ENCODE measurements around the gene ATXN2.

The ATXN2 gene

GRCh38 chr12:111436811-111437210 is 162.3 kb downstream of the ATXN2 start:
- Mint-ChIP-seq H3K27me3 (no peaks in the 10 kb centered on the region), H3K9me3 (no peaks in the 10 kb centered on the region), H3K27ac (peak overlapping the region in 1 of 2 donors; percentile 95), H3K4me3 (peak overlapping the region; percentile 42 to 84), H3K4me1 (peaks cover 100% of the 10 kb centered on the region)
- ATAC-seq (no peak), DNase-seq (no peak)

GRCh38 chr12:111436266-111436665 is 162.8 kb downstream of the ATXN2 start:
- Mint-ChIP-seq H3K4me1 (peaks cover 100% of the 10 kb centered on the region), H3K27ac (peak overlapping the region; percentile 61 to 95), H3K4me3 (peak overlapping the region; percentile 42 to 84), H3K27me3 (no peaks in the 10 kb centered on the region), H3K9me3 (no peaks in the 10 kb centered on the region)
- DNase-seq (no peak), ATAC-seq (no peak)

DNA sequence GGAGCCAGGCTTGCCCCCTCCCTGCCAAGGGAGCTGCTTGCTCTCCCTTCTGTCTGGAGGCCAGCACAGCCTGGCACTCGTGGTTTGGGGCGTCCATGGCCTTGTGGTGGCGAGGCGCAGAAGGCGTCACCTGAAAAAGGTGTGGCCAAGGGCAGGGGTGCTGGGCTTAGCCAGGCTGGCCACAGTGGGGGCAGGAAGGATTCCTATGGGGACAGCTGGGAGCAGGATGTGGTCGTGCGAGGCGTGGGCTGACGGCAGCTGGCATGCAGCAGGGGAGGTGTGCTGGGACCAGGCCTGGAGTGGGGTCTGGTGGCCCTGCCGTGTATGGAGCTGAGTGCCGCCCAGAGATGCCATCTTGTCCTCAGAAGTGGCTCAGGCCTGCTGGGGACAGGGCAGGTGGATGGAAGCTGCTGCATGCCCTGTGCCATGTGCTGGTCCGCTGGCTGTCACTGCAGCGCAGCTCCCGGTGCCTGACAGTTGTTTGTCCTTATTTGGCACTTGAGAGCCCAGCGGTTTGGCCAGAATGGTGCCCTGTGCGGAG is 163.4 kb downstream of the ATXN2 start:
- H3K27me3 Mint-ChIP-seq, result no peaks in the 10 kb centered on the region
- H3K4me3 Mint-ChIP-seq, result peak overlapping the region; percentile 68 to 84
- no peaks in the 10 kb centered on the region for H3K9me3 Mint-ChIP-seq
- H3K27ac Mint-ChIP-seq, result peak overlapping the region; percentile 61 to 95
- DNase-seq, result no peak
- no peak for ATAC-seq
- H3K4me1 Mint-ChIP-seq, result peaks cover 100% of the 10 kb centered on the region

DNA sequence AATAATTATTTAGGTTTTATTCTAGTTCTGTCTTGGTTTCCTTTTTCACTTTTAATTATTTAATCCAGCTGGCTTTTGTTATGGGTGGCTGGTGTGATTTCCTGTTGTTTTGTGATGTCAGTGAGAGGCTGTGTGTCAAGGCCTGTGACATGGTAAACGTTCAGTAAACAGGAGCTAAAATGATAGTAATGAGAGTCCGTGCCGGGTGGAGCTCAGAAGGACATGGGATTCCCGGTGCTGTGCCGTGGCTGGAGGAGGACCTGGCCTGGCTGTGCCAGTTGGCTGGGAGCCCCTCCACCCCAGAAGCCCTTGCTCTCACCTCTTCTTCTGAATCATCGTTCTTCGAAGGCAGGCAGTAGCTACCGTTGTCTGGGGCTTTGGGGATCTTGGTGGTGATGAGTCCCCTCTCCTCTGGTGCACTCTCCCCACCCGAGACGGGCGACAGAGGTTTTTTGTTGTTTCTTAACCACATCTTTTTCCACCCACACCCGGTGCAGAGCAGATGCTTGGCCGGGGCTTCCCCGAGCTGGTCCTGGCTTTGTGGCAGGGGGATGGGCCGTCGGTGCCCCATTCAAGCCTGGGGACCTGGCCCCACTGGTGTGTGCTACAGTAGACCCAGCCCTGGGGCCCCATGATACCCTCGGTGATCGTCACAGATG is 164.3 kb downstream of the ATXN2 start:
- Mint-ChIP-seq H3K27ac (peak overlapping the region; percentile 93 to 95), H3K4me1 (peaks cover 100% of the 10 kb centered on the region), H3K27me3 (no peaks in the 10 kb centered on the region), H3K4me3 (peak overlapping the region; percentile 68 to 84), H3K9me3 (no peaks in the 10 kb centered on the region)
- peak; percentile 82 for ATAC-seq
- peak; percentile 85 to 89 for DNase-seq

DNA sequence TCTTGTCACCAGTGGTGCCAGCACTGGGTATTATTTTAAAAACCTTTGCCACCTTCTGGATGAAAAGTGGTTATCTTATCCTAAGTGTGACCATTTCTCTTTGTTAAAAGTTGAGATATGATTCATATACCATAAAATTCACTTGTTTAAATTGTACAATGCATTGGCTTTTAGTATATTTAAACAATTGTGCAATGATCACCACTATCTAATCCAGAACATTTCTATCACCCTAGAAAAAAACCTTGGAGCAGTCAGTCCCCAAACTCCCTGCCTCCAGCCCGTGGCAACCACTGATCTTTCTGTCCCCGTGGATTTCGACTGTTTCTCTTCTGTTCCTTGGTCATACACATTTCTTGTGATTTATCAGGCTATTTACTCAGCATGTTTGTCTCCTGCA is 165.1 kb downstream of the ATXN2 start:
- Mint-ChIP-seq H3K4me3 (peak overlapping the region; percentile 68 to 84), H3K27me3 (no peaks in the 10 kb centered on the region), H3K27ac (peak overlapping the region; percentile 36 to 93), H3K9me3 (no peaks in the 10 kb centered on the region), H3K4me1 (peaks cover 99% of the 10 kb centered on the region)
- no peak for DNase-seq
- no peak for ATAC-seq

DNA sequence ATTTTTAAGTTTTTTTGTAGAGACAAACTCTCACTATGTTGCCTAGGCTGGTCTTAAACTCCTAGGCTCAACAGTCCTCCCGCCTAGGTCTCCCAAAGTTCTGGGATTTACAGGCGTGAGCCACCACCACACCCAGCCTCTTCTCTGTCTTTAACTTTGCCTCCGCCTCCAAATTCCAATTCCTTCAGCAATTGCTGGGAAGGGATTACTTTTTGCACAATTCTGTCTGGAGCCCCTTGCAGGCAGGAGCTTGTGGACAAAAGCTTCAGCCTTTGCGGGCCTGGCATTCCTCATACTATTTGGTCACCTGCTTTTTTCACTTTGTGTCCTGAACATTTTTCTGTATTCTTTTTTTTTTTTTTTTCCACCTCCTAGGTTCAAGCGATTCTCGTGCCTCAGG is 167.3 kb downstream of the ATXN2 start:
- Mint-ChIP-seq H3K4me3 (peak overlapping the region; percentile 77 to 80), H3K9me3 (no peaks in the 10 kb centered on the region), H3K4me1 (peaks cover 99% of the 10 kb centered on the region), H3K27me3 (no peaks in the 10 kb centered on the region), H3K27ac (peak overlapping the region in 1 of 2 donors; percentile 83)
- DNase-seq (no peak), ATAC-seq (no peak)

- peak; percentile 61 to 76 for DNase-seq
- H3K9me3 Mint-ChIP-seq, result no peaks in the 10 kb centered on the region
Measured at GRCh38 chr12:111430433-111431353, 168.4 kb downstream of the ATXN2 start.

DNA sequence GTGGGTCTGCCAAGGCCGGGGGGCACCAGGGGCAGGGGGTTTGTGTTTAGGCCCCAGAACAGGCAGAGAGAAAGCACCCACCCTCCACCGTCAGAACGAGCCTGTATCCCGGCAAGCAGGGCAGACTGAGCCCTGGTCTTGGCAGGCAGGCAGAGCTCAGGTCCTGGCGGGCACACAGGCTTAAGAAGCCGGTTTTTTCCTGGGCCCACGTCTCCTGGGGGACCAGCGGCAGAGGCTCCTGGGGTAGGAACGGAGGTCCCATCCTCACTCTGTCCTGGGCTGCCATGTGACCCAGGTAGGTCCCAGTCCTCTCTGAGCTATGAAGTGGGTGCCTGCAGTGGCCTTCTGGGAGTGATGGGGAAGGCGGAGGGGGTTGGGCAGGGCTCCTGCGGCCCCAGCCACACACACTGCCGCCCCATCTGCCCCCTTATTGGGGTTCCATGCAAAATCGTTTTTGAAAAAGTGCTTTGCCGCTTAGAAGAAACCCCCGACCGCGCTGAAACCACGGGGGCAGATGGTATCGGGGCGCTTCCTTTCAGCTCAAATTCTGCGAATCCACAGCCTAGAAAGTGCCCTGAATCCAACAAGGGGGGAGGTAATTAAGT is 169.2 kb downstream of the ATXN2 start:
- Mint-ChIP-seq H3K27ac (peak overlapping the region; percentile 90 to 96), H3K27me3 (no peaks in the 10 kb centered on the region), H3K4me1 (peaks cover 99% of the 10 kb centered on the region), H3K9me3 (no peaks in the 10 kb centered on the region), H3K4me3 (peak overlapping the region; percentile 77 to 80)
- ATAC-seq (peak; percentile 60), DNase-seq (peak; percentile 73 to 79)

More at GRCh38 chr12:111430433-111431353, 168.4 kb downstream of the ATXN2 start:
- Mint-ChIP-seq H3K27me3 (no peaks in the 10 kb centered on the region), H3K4me3 (peak overlapping the region; percentile 77 to 80), H3K27ac (peak overlapping the region; percentile 90 to 96), H3K4me1 (peaks cover 99% of the 10 kb centered on the region)
- peak; percentile 32 for ATAC-seq

GRCh38 chr12:111428728-111429175 is 170.4 kb downstream of the ATXN2 start:
- Mint-ChIP-seq H3K9me3 (no peaks in the 10 kb centered on the region), H3K27me3 (no peaks in the 10 kb centered on the region), H3K4me3 (peak overlapping the region; percentile 87), H3K27ac (peak overlapping the region; percentile 94 to 95), H3K4me1 (peaks cover 99% of the 10 kb centered on the region)
- ATAC-seq, result no peak
- no peak for DNase-seq

- Mint-ChIP-seq H3K27me3 (no peaks in the 10 kb centered on the region), H3K4me1 (peaks cover 95% of the 10 kb centered on the region), H3K27ac (peak overlapping the region; percentile 94 to 95), H3K9me3 (no peaks in the 10 kb centered on the region), H3K4me3 (peak overlapping the region; percentile 87)
- ATAC-seq, result no peak
- no peak for DNase-seq
Measured at GRCh38 chr12:111428081-111428727, 170.9 kb downstream of the ATXN2 start.

DNA sequence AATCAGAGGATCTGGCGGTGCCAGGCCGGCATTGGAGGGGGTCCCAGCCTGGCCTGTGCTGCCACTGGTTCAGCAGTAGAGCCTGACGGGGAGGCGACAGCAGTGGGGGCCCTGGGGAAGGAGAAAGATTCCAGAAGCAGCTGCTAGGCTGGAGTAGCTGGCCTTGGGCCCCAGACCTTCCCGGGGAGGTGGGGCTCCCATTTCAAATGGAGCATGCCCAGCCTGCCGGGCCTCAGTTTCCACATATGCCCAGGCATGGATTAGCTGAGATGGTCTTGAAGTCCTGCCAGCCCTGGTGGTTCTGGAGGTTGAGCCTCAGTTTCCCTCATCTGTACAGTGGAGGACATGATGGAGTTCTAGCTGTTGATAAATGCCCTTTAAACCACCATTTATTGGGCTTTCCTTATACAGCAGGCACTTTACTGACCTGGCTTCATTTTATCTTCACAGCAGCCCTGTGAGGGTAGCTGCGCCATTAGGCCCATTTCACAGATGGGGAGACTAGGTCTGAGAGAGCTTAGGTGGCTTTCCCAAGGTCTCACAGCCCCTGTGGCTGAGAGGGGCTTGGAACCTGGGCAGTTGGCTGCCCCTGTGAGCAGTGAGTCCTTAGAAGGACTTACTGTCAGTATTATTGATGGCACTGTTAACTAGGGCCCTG is 171.6 kb downstream of the ATXN2 start:
- H3K4me1 Mint-ChIP-seq, result peaks cover 95% of the 10 kb centered on the region
- peak overlapping the region in 1 of 2 donors; percentile 93 for H3K27ac Mint-ChIP-seq
- ATAC-seq, result no peak
- no peak for DNase-seq
- H3K4me3 Mint-ChIP-seq, result peak overlapping the region; percentile 29 to 87
- H3K27me3 Mint-ChIP-seq, result no peaks in the 10 kb centered on the region
- H3K9me3 Mint-ChIP-seq, result no peaks in the 10 kb centered on the region

- H3K27ac Mint-ChIP-seq, result peak overlapping the region; percentile 55 to 93
- no peaks in the 10 kb centered on the region for H3K9me3 Mint-ChIP-seq
- peaks cover 90% of the 10 kb centered on the region for H3K4me1 Mint-ChIP-seq
- ATAC-seq (peak; percentile 43), DNase-seq (no peak)
- peak overlapping the region; percentile 62 to 73 for H3K4me3 Mint-ChIP-seq
- H3K27me3 Mint-ChIP-seq, result no peaks in the 10 kb centered on the region
Measured at GRCh38 chr12:111426344-111427185, 172.6 kb downstream of the ATXN2 start.

DNA sequence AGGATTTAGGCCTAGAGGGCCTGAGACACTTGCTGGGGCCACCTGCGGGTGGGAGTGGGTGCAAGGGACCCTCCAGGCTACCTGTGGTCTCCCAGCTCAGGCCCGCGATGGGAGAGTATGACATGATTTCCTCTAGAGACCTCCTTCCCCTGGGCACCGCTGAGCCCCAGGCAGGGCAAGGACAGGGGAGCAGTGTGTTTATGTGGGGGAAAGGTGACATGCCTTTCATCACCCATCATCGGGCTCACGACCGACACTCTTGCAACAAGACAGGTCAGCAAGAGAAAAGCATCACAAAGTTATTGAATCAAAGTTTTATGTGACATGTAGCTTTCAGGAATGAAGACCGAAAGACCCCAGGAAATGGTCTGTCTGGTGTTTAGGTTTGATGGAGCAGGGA is 173.5 kb downstream of the ATXN2 start:
- ATAC-seq (no peak), DNase-seq (no peak)
- Mint-ChIP-seq H3K4me1 (peaks cover 90% of the 10 kb centered on the region), H3K27me3 (no peaks in the 10 kb centered on the region), H3K4me3 (peak overlapping the region; percentile 62 to 73), H3K27ac (peak overlapping the region in 1 of 2 donors; percentile 49), H3K9me3 (no peaks in the 10 kb centered on the region)

DNA sequence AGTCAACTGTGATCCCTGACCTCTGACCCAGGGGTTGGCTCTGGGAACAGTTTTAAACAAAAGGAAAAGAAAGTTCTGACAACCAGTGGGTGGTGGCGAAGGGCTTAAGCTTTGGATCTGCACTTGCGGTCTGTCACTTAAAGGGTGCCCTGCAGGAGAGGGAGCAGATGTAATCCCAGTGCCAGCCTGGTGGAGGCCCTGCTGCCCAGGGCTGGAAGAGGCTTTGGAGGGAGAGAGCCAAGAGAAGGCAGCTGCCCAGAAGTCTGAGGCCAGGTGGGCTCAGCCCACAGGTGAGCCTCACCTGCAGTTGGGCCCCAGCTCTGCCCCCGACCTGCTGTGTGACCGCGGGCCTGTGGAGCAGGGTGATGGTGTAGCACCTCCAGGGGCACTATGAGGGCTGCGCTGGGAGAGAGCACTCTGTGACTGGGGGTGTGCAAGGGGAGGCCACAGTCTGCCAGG is 174.3 kb downstream of the ATXN2 start:
- no peaks in the 10 kb centered on the region for H3K9me3 Mint-ChIP-seq
- peak overlapping the region; percentile 52 to 88 for H3K27ac Mint-ChIP-seq
- ATAC-seq, result peak; percentile 50
- peak overlapping the region in 1 of 2 donors; percentile 73 for H3K4me3 Mint-ChIP-seq
- H3K27me3 Mint-ChIP-seq, result no peaks in the 10 kb centered on the region
- no peak for DNase-seq
- H3K4me1 Mint-ChIP-seq, result peaks cover 85% of the 10 kb centered on the region
